ENCODE data around the gene ZPR1.

The ZPR1 gene

DNA sequence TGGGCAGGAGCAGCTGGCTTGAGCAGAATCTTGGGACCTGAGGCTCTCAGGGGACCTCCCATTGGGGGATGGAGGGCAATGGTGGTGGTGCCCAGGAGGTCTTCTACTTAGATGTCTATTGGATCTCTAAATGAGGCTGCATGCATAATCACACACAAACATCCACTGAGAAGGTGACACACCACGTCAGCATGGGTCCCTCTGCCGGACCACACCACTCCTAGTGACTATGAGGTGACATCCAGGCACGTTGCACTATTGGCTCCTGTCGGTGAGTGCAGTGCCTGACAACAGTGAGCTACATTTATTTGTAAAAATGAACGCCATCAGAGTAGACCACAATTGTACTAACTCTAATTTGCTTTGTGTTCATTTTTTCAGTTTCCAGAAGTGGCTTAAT is 37.6 kb upstream of the ZPR1 start:
- Histone ChIP-seq H3K4me3 (ENCODE audit: low read depth, low read length) (no peak overlapping the region), H3K9me3 (no peaks in the 10 kb centered on the region), H3K4me1 (peaks cover 11% of the 10 kb centered on the region), H3K36me3 (no peaks in the 10 kb centered on the region), H3K27me3 (no peaks in the 10 kb centered on the region)
- DNase-seq = no peak
- no peak for TF ChIP-seq CTCF (IDR thresholded peaks at IDR 0.05; ENCODE audit: low read depth, low read length)

DNA sequence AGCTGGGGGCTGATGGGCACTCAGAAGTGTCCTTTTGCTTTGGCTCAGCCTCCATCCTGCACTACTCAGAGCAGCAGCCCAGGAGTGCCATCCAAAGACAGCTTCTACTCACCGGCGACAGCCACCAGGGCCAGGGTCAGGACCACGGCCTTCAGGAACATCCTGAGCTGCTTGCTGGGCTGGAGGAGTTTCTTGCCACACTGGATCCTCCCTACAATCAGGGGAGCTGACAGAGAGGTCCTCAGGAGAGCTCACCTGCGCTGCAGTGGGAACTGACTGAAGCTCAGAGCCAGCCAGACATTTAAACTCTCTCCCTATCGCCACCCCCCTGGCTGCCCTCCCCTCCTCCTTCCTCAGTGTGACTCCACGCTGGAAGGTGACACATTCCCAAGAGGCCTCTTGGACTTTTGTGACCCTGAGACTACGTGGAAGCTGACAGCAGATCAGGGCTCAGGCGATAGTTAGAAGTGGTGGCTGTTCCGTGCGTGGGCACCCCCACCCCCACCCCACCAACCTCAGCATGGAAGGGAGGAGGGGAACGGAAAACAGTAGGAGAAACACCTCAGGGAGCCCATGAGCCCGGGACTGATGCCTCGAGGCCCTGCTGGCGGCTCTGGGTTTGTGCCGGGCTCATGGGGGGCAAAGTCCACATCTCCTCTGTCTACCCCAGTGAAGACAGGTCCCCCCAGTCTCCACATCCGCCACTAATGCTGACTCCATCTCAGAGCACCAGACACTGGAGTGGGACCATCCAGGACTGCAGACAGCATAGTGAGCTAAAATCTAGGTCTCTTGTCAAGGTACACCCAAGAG is 35.4 kb upstream of the ZPR1 start, which contains the start of gene APOA4:
TSS of gene APOA4 (minus strand) at position 274 of the 813 bp plus-strand sequence. CDS start at position 161, 113 bp downstream.
- TF ChIP-seq CTCF (IDR thresholded peaks at IDR 0.05; ENCODE audit: low read depth, low read length) = no peak
- Histone ChIP-seq H3K9me3 (no peaks in the 10 kb centered on the region), H3K4me3 (ENCODE audit: low read depth, low read length) (no peak within 1 kb of the TSS), H3K36me3 (no peaks in the 10 kb centered on the region), H3K27me3 (no peaks in the 10 kb centered on the region), H3K4me1 (no peaks in the 10 kb centered on the region; the same call in 1 of the 2 replicates)
- DNase-seq = no peak

- no peak for TF ChIP-seq CTCF (IDR thresholded peaks at IDR 0.05; ENCODE audit: low read depth, low read length)
- Histone ChIP-seq H3K36me3 (no peaks in the 10 kb centered on the region), H3K9me3 (no peaks in the 10 kb centered on the region), H3K4me3 (ENCODE audit: low read depth, low read length) (no peak overlapping the region), H3K27me3 (no peaks in the 10 kb centered on the region), H3K4me1 (no peaks in the 10 kb centered on the region)
- no peak for DNase-seq
These were observed 34.8 kb upstream of the ZPR1 start for GRCh38 chr11:116822575-116822974.

DNA sequence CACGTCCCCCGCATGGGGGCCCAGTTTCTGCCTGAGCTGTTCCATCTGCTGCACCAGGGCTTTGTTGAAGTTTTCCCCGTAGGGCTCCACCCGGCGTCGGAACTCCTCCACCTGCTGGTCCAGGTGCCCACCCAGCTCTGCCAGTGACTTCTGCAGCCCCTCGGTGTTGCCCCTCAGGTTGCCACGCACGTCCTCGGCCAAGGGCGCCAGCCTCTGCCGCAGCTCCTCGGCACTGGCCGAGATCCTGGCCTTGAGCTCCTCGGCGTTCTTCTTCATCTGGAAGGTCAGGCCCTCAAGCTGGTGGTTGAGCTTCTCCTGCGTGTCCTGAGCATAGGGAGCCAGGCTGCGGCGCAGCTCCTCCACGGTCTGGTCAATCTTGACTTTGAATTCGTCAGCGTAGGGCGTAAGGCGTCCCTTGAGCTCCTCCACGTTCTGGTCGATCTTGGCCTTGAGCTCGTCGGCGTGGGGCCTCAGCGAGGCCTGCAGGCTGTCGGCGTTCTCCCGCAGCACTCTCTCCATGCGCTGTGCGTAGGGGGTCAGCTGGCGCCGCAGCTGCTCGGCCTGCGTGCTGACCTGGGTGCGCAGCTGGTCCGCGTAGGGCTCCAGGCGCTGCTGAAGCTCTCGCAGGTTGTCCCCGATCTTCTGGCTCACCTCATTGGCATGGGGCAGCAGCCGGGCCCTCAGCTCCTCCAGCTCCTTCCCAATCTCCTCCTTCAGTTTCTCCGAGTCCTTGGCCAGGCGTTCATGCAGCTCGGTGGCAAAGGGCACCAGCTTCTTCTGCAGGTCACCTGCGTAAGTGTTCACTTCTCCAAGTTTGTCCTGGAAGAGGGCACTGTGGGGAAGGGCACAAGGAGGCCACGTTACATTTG is 33.5 kb upstream of the ZPR1 start:
- no peaks in the 10 kb centered on the region for H3K4me1 ChIP-seq
- DNase-seq = no peak

GRCh38 chr11:116819049-116819448 is 31.2 kb upstream of the ZPR1 start:
- no peaks in the 10 kb centered on the region for H3K36me3 ChIP-seq
- no peaks in the 10 kb centered on the region for H3K27me3 ChIP-seq
- no peaks in the 10 kb centered on the region for H3K9me3 ChIP-seq
- no peak for TF ChIP-seq CTCF (IDR thresholded peaks at IDR 0.05; ENCODE audit: low read depth, low read length)
- no peak for DNase-seq
- H3K4me1 ChIP-seq = no peaks in the 10 kb centered on the region
- H3K4me3 ChIP-seq (ENCODE audit: low read depth, low read length) = no peak overlapping the region

More for the DNA sequence above, 33.5 kb upstream of the ZPR1 start:
- no peak for TF ChIP-seq CTCF (IDR thresholded peaks at IDR 0.05; ENCODE audit: low read depth, low read length)
- Histone ChIP-seq H3K4me3 (ENCODE audit: low read depth, low read length) (no peak overlapping the region), H3K9me3 (no peaks in the 10 kb centered on the region), H3K36me3 (no peaks in the 10 kb centered on the region), H3K27me3 (no peaks in the 10 kb centered on the region)

Measured in BE2C (cell line).